GM12873 (cell line): ENCODE measurements around the gene SCARF1.

Experiments
- TF ChIP-seq, protein P1 (sequence below): IDR thresholded peaks from 2 replicates; pipeline ENCODE4 v1.5.1; 2012; ENCODE audit warnings: low read depth, mild to moderate bottlenecking, moderate library complexity, low read length, control low read depth; ENCODE audit not compliant: insufficient read depth; ENCODE audit errors: missing control alignments

Gene SCARF1

DNA sequence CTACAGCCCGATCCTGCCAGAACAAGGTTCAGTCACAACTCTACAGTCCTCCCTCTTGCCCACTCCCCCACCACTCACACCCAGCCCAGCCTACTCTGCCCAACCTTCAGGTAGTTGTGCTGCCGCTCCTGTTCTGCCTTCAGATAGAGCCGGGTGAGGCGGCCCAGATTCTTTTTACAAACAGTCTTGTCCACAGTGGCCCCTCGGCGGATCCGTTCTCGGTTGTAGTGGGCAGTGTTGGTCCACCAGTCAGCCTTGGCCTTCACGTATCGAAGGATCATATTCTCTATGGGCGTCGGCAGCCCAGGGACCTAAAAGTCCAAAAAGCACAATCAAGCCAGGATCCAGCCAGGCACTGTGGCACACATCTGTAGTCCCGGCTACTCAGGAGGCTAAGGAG lies 30.9 kb upstream of the SCARF1 start:
- TF ChIP-seq, protein P1, sequence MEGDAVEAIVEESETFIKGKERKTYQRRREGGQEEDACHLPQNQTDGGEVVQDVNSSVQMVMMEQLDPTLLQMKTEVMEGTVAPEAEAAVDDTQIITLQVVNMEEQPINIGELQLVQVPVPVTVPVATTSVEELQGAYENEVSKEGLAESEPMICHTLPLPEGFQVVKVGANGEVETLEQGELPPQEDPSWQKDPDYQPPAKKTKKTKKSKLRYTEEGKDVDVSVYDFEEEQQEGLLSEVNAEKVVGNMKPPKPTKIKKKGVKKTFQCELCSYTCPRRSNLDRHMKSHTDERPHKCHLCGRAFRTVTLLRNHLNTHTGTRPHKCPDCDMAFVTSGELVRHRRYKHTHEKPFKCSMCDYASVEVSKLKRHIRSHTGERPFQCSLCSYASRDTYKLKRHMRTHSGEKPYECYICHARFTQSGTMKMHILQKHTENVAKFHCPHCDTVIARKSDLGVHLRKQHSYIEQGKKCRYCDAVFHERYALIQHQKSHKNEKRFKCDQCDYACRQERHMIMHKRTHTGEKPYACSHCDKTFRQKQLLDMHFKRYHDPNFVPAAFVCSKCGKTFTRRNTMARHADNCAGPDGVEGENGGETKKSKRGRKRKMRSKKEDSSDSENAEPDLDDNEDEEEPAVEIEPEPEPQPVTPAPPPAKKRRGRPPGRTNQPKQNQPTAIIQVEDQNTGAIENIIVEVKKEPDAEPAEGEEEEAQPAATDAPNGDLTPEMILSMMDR = no peak

DNA sequence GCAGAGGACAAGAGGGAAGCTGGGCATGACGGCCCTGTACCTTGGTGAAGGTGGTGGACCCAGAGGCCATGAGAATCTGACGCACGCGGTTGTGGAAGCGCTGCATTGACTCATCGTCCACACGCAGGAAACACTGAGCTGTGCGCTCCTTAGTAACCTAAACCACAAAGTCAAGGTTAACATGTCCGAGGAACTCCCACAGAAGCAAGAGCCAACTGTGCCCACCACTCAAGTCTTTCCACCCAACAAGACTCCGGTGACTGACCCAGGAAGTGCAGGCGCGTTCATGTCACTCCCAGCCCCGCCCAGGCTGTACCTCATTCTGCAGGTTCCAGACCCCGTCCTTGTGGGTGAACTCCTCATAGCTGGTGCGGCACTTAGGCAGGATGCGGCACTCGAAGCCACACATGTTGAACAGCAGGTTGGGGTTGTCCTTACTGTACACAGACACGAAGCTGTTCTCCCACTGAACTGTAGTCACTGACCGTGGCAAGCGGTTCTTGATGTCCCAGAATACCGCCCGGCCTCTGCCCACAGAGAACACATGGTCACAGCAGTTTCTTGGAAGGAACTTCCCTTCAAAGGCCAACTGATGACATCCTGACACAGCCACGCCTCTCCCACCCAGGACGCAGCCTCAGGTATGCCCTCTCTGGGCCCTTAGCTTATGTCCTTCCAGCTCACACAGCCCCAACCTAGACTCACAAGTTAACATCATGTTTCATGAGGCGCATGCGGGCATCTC lies 27.7 kb upstream of the SCARF1 start:
- TF ChIP-seq, protein P1 = no peak

DNA sequence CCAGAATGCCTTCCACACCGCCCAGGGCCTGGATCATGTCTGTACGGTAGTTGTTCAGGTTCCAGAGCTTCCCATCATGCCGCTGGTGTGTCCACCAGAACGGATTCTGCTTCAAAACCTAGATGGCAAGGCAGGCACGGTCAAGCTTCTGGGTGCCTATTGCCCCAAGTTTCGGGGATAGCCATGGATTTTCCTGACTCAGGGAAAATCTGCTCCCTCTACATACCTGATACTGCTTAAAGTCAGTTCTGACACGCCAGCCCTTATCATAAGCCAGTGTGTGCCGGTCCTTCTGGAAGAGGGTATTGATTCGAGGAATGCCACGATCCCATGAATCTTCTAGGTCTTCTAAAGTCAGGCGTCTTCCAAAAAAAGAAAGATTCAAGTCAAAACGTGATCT lies 15.5 kb upstream of the SCARF1 start:
- TF ChIP-seq, protein P1 = no peak

DNA sequence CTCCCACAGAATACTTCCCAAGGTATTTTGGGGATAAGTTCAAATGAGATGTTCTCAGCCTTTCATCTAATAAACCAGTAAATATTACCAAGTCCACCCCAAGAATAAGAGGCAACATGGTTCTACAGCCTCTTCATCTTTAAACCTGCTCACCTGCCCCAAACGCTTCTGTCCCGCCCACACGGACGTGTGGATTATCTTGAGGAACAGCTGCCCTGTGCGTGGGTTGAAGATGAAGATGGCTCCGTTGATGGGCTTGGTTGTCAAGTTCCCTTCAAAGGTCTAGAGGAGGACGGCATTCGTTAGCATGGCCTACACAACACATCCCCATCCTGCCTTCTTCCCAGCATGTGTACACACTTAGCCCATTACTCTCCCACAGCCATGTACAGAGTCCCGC lies 12.6 kb upstream of the SCARF1 start:
- TF ChIP-seq, protein P1 = no peak

DNA sequence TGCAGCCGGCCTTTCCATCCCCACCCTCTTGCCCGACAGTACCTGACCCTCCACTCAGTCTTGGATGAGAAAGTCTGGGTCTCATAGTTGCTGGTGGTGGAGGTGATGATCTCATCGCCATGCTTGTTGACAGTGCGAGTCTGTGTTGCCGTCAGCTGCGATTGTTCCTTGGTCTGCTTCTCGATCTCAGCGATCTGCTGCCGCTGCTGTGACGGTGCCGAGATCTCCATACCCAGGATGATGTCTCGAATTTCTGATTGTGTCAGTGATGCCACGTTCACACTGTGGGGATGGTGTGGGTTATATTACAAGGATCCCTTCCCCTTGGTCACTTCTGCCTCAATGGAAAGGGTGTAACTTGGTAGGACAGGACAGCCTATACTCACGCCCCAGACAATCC lies 8.2 kb upstream of the SCARF1 start:
- TF ChIP-seq, protein P1 = no peak

DNA sequence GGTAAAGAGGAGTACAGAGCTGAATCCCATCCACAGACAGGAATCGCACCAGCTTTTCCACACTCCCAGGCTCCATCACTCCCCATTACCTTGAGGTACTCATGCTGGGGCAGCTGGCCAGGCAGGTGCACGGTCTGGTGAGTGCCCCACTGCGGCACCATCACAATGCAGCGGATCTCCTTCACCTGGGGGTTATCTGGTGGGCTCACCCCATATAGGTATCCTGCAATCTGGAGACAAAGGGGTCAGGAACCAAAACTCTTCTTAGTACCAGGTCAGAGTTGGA lies 6.0 kb upstream of the SCARF1 start:
- TF ChIP-seq, protein P1 = no peak

DNA sequence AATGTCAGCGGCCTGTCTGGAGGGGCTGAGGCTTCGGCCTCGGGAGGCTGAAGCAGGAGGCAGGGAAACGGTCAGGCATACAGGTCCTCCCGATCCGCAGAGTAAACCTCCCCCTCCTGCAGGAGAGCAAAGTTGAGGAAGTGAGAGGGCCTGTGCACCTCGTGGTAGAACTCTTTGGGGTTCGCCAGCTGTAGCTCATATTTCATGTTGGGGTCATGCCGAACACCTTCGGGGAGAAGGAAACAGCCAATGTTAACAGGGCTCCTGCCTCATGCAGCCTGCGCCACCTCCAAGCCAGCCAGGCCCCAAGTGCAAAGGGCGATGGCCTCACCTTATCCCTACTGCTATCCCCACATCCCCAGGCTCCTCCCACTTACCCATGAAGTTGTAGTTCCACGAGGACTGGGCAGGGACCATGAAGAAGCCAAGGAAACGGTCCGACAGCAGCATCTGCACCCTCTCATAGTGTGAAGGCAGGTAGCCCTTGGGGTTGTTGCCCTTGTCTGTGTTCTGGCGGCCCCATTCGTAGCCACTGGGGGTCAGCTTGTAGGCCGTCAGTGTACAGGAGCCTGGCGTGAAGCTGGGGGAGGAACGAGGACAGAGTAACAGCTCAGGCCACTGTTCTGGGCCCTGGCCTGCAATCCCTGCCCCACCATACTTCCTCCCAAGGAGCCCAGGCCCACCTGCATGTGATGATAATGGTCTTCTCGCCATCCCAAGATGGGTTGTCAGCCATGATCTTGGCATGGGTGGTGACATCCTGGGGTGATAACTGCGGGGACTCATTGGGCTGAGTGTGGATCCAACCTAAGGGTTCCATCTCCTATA lies 5.4 kb upstream of the SCARF1 start:
- TF ChIP-seq, protein P1 = no peak
